MM.1S (cell line): ENCODE measurements around the gene LPCAT1.

Source experiments
- EZH2 ChIP-seq: fragments of 300-600 bp; sonication (generic); optimal IDR thresholded peaks from 2 replicates; pipeline ENCODE3; 2017; ENCODE audit warnings: low read depth, mild to moderate bottlenecking, antibody characterized with exemption, low read length, mixed read lengths
- EZH2phosphoT487 ChIP-seq: fragments of 300-600 bp; sonication (generic); IDR thresholded peaks from 2 replicates; pipeline ENCODE4 v1.6.1; 2018; ENCODE audit warnings: antibody characterized with exemption, low read length
- TF ChIP-seq, protein P1 (sequence below): fragments of 300-600 bp; sonication (generic); IDR thresholded peaks from 2 replicates; pipeline ENCODE4 v1.5.1; 2016; ENCODE audit warnings: antibody characterized with exemption, low read length, mixed read lengths

DNA sequence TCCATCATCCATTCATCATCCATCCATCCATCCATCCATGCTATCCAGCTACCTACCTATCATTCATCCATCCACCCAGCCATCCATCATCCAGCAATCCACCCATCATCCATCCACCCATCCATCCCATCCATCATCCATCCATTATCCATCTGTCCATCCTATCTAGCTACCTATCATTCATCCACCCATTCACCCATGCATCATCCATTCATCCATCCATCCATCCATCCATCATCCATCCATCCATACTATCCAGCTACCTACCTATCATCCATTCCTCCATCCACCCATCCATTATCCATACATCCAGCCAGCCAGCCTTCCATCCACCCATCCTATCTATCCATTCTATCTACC lies 104.9 kb downstream of the LPCAT1 start:
- TF ChIP-seq, protein P1, sequence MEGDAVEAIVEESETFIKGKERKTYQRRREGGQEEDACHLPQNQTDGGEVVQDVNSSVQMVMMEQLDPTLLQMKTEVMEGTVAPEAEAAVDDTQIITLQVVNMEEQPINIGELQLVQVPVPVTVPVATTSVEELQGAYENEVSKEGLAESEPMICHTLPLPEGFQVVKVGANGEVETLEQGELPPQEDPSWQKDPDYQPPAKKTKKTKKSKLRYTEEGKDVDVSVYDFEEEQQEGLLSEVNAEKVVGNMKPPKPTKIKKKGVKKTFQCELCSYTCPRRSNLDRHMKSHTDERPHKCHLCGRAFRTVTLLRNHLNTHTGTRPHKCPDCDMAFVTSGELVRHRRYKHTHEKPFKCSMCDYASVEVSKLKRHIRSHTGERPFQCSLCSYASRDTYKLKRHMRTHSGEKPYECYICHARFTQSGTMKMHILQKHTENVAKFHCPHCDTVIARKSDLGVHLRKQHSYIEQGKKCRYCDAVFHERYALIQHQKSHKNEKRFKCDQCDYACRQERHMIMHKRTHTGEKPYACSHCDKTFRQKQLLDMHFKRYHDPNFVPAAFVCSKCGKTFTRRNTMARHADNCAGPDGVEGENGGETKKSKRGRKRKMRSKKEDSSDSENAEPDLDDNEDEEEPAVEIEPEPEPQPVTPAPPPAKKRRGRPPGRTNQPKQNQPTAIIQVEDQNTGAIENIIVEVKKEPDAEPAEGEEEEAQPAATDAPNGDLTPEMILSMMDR: no peak
- TF ChIP-seq EZH2 (no peak), EZH2phosphoT487 (no peak)
